PFSK-1 (cell line): Measurements from ENCODE around the gene NCKIPSD.

Source experiments
- FOXP2 ChIP-seq: optimal IDR thresholded peaks from 2 replicates; pipeline ENCODE3; 2011; ENCODE audit warnings: borderline replicate concordance, control low read depth, inconsistent platforms; ENCODE audit not compliant: insufficient read depth; ENCODE audit errors: extremely low read length, extremely low read depth
- POLR2AphosphoS5 ChIP-seq: IDR thresholded peaks from 2 replicates; pipeline ENCODE4 v1.6.1; 2012; ENCODE audit warnings: low read depth, mild to moderate bottlenecking, control low read depth, low read length, moderate library complexity
- SIN3A ChIP-seq: IDR thresholded peaks from 2 replicates; pipeline ENCODE4 v1.6.1; 2012; ENCODE audit warnings: mild to moderate bottlenecking, low read length, moderate library complexity, borderline replicate concordance; ENCODE audit not compliant: insufficient read depth
- TAF1 ChIP-seq: IDR thresholded peaks from 2 replicates; pipeline ENCODE4 v1.6.1; 2012; ENCODE audit warnings: low read length, control low read depth, borderline replicate concordance; ENCODE audit not compliant: insufficient read depth
- TF ChIP-seq, protein P1 (sequence below), 2 experiments: IDR thresholded peaks; 2 replicates each; pipeline versions ENCODE4 v1.6.1 to v1.8.0; 2011 to 2012; ENCODE audit warnings: low read depth in 2 of 2, low read length in 2 of 2, control low read depth in 1 of 2, inconsistent platforms in 1 of 2, mild to moderate bottlenecking in 1 of 2, moderate library complexity in 1 of 2; ENCODE audit not compliant: insufficient read depth in 1 of 2

NCKIPSD gene

DNA sequence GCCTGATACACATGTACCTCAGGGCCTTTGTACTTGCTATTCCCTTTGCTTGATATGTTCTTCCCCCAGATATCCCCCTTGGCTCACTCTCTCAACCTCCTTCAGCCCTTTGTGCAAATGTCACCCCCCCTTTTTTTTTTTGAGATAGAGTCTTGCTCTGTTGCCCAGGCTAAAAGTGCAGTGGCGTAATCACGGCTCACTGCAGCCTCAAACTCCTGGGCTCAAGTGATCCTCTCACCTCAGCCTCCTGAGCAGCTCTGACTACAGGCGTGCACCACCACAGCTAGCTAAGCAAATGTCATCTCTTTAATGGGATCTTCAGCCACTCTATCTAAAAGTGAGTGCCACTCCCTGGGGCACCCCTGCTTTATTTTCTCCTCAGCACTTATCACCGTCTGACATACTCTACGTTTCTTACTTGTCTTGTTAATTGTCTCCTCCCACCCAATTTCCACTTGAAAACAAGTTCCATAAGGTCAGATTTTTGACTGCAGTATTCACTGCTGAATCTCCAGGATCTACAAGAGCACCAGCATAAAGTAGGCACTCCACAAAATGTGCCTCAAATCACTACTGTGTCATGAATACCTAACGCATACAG, 16.7 kb upstream of the NCKIPSD start:
- TF ChIP-seq, protein P1, sequence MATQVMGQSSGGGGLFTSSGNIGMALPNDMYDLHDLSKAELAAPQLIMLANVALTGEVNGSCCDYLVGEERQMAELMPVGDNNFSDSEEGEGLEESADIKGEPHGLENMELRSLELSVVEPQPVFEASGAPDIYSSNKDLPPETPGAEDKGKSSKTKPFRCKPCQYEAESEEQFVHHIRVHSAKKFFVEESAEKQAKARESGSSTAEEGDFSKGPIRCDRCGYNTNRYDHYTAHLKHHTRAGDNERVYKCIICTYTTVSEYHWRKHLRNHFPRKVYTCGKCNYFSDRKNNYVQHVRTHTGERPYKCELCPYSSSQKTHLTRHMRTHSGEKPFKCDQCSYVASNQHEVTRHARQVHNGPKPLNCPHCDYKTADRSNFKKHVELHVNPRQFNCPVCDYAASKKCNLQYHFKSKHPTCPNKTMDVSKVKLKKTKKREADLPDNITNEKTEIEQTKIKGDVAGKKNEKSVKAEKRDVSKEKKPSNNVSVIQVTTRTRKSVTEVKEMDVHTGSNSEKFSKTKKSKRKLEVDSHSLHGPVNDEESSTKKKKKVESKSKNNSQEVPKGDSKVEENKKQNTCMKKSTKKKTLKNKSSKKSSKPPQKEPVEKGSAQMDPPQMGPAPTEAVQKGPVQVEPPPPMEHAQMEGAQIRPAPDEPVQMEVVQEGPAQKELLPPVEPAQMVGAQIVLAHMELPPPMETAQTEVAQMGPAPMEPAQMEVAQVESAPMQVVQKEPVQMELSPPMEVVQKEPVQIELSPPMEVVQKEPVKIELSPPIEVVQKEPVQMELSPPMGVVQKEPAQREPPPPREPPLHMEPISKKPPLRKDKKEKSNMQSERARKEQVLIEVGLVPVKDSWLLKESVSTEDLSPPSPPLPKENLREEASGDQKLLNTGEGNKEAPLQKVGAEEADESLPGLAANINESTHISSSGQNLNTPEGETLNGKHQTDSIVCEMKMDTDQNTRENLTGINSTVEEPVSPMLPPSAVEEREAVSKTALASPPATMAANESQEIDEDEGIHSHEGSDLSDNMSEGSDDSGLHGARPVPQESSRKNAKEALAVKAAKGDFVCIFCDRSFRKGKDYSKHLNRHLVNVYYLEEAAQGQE (IDR thresholded peaks at IDR 0.05; ENCODE audit: insufficient read depth in 1 of 2, low read depth in 2 of 2, low read length in 2 of 2), result no peak
- TF ChIP-seq POLR2AphosphoS5, result no peak
- TF ChIP-seq SIN3A, result no peak
- no peak for TF ChIP-seq FOXP2
- TF ChIP-seq TAF1, result no peak

DNA sequence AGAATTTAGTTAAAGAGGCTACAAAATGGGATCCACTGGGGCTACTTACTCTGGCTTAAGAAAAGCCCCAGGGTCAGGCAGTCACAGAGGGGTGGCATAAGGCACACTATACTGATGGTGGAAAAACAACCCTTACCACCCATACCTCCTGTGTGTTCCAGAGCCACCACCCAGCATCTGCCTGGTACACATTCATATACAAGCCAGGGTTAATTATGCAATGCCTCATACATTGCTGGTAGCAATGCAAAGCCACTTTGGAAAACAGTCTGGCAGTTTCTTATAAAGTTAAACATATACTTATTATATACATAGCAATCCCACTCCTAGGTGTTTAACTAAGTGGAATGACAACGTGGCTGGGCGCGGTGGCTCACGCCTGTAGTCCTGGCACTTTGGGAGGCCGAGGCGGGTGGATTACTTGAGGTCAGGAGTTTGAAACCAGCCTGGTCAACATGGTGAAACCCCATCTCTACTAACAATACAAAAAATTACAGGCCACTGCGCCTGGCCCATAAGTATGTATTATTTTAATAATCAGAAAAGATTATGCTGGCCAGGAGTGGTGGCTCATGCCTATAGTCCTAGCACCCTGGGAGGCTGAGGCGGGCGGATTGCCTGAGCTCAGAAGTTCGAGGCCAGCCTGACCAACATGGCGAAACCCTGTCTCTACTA, 15.2 kb upstream of the NCKIPSD start:
- TF ChIP-seq TAF1 (no peak), SIN3A (no peak)

DNA sequence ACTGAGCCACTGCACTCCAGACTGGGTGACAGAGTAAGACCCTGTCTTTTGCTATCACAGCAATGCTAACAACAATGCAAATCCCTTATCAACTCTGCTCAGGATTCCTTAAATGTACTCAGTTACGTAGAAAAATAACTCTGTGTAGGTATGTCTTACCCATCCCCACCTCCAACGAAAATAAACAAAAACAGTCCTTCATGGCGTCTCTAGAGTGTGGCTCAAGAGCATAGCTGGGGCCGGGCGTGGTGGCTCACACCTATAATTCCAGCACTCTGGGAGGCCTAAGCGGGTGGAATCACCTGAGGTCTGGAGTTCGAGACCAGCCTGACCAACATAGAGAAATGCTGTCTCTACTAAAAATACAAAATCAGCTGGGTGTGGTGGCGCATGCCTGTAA, 13.2 kb upstream of the NCKIPSD start:
- TF ChIP-seq TAF1, result no peak

DNA sequence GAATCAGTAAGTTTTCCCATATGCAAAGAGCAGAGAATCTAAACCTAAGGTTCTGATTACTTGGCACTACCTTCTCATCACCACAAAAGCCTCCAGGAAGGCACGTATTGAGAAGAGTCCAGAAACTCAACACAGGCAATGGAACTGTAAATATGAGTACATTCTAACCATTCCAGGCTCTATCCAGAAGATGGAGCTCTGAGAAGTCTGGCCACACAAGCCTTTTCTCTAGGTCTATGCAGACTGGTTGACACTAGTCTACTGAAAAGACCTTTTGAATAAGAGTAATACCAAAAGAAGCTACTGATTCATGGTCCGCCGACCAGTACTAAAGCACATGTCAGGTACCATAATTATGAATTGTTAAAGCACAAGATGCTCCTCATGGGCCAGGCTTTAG, 12.2 kb upstream of the NCKIPSD start:
- TF ChIP-seq TAF1, result no peak
- TF ChIP-seq FOXP2, result no peak
- no peak for TF ChIP-seq POLR2AphosphoS5
- TF ChIP-seq, protein P1 (IDR thresholded peaks at IDR 0.05; ENCODE audit: insufficient read depth in 1 of 2, low read depth in 2 of 2, low read length in 2 of 2), result no peak
- TF ChIP-seq SIN3A, result no peak

DNA sequence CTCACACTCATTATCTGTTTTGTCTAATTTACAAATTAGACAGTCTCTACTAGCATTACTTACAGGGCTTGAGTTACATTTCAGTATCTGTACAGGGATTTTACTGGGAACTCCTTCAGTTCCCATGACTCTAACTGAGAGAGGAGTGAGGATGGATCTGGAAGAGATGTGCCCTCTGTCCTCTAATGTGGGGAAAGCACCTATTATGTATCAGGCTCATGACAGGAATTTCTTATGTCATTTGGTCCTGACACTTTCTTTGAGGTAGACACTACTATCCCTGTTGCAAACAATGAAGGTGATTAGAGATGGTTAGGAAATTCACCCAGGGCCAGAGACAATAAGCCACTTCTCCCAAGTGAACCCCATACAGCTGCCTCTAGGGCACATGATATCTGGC, 10.9 kb upstream of the NCKIPSD start:
- TF ChIP-seq, protein P1 (IDR thresholded peaks at IDR 0.05; ENCODE audit: insufficient read depth in 1 of 2, low read depth in 2 of 2, low read length in 2 of 2), result no peak
- TF ChIP-seq TAF1, result no peak
- TF ChIP-seq POLR2AphosphoS5, result no peak
- no peak for TF ChIP-seq SIN3A
- no peak for TF ChIP-seq FOXP2

DNA sequence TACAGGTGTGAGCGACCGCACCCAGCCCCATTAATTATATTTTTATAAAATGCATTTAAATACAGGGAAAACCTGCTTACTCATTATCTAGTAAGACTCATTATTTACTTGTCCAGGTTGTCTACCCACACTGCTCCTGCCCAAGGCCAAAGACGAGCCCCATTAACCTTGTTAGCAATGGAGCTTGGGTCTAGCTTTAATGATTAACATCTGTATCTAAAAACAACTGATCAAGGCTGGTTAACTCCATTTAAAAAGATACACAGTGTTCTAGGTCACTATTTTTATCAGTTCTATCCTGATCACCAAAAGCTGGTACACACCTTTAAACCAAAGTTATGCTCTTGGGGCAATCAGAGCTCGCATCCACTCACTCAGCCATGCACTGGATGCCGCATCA, 10.4 kb upstream of the NCKIPSD start:
- TF ChIP-seq POLR2AphosphoS5 (no peak), FOXP2 (no peak), SIN3A (no peak), TAF1 (no peak)
- TF ChIP-seq, protein P1 (IDR thresholded peaks at IDR 0.05; ENCODE audit: insufficient read depth in 1 of 2, low read depth in 2 of 2, low read length in 2 of 2), result no peak
